ENCODE data around the gene PIKFYVE.

GRCh38 chr2:208334230-208334629 lies 68.2 kb downstream of the PIKFYVE start:
- TF ChIP-seq POLR2A (IDR thresholded peaks at IDR 0.05; ENCODE audit: low read depth) (no peak), POLR2AphosphoS5 (IDR thresholded peaks at IDR 0.05) (no peak), CTCF (IDR thresholded peaks at IDR 0.05) (no peak)

Measured in esophagus muscularis mucosa (tissue), 3 donors.